NCI-H226 (cell line): Measurements from ENCODE around the gene DIAPH3.
A peak's percentile ranks its signal among the peaks of the same experiment; 100 is the strongest.

Experiments
- DNase-seq: peaks from one replicate; pipeline ENCODE4 v3.0.0-alpha.2; 2015

The DIAPH3 gene

GRCh38 chr13:59774491-59774971 lies 389.2 kb downstream of the DIAPH3 start:
- DNase-seq = peak; percentile 83

GRCh38 chr13:59771272-59771671 lies 392.5 kb downstream of the DIAPH3 start:
- no peak for DNase-seq

- no peak for DNase-seq
These were observed 393.3 kb downstream of the DIAPH3 start for GRCh38 chr13:59770451-59770850.

GRCh38 chr13:59766236-59766635 lies 397.5 kb downstream of the DIAPH3 start:
- DNase-seq = no peak

GRCh38 chr13:59755632-59756290 lies 408.0 kb downstream of the DIAPH3 start:
- DNase-seq = no peak

- DNase-seq = no peak
These were observed 409.3 kb downstream of the DIAPH3 start for GRCh38 chr13:59754411-59754810.

GRCh38 chr13:59750860-59751259 lies 412.9 kb downstream of the DIAPH3 start:
- no peak for DNase-seq

GRCh38 chr13:59748046-59748445 lies 415.7 kb downstream of the DIAPH3 start:
- DNase-seq = no peak

- DNase-seq = no peak
These were observed 416.2 kb downstream of the DIAPH3 start for GRCh38 chr13:59747529-59747928.

- DNase-seq = peak; percentile 54
These were observed 417.3 kb downstream of the DIAPH3 start for GRCh38 chr13:59746291-59746962.

- DNase-seq = peak; percentile 42
These were observed 418.3 kb downstream of the DIAPH3 start for GRCh38 chr13:59745392-59745788.

- no peak for DNase-seq
These were observed 418.9 kb downstream of the DIAPH3 start for GRCh38 chr13:59744747-59745391.

- DNase-seq = peak; percentile 55
These were observed 420.5 kb downstream of the DIAPH3 start for GRCh38 chr13:59743195-59743594.

GRCh38 chr13:59742467-59742866 lies 421.3 kb downstream of the DIAPH3 start:
- DNase-seq = no peak

GRCh38 chr13:59738921-59739320 lies 424.8 kb downstream of the DIAPH3 start:
- DNase-seq = no peak

GRCh38 chr13:59734393-59734792 lies 429.3 kb downstream of the DIAPH3 start:
- no peak for DNase-seq

- DNase-seq = no peak
These were observed 430.0 kb downstream of the DIAPH3 start for GRCh38 chr13:59733744-59734143.

- DNase-seq = no peak
These were observed 433.7 kb downstream of the DIAPH3 start for GRCh38 chr13:59730026-59730425.

GRCh38 chr13:59728896-59729545 lies 434.7 kb downstream of the DIAPH3 start:
- no peak for DNase-seq

- no peak for DNase-seq
These were observed 441.5 kb downstream of the DIAPH3 start for GRCh38 chr13:59721926-59722910.

GRCh38 chr13:59715611-59716010 lies 448.1 kb downstream of the DIAPH3 start:
- no peak for DNase-seq

- DNase-seq = no peak
These were observed 452.6 kb downstream of the DIAPH3 start for GRCh38 chr13:59710996-59711701.
